Thoracic aorta (tissue), 2 donors: ENCODE results near the gene PHGDH. TPM values are rescaled to one million over a fixed set of nuclear protein-coding genes. Genes with fewer than 3 reads are reported as not detected.

Source experiments
- ATAC-seq: fragments of 150-250 bp; one replicate; pipeline ENCODE4 v1.8.0; 2017; ENCODE audit warnings: low read depth; ENCODE audit not compliant: insufficient number of reproducible peaks, low FRiP score
- DNase-seq: peaks from one replicate; pipeline ENCODE4 v3.0.0-alpha.2; 2020; ENCODE audit warnings: low spot score
- H3K27ac ChIP-seq, 2 donors: fragments of 200-600 bp; sonication (generic); 1 replicate in 1 of 2; 2 replicates in 1 of 2; pipeline ENCODE4 v1.5.1; 2016; ENCODE audit warnings: mild to moderate bottlenecking in 2 of 2, moderate library complexity in 2 of 2
- H3K27me3 ChIP-seq: fragments of 200-600 bp; sonication (generic); replicated peaks from 2 replicates; pipeline ENCODE4 v1.6.0; 2016; ENCODE audit warnings: mild to moderate bottlenecking; ENCODE audit not compliant: insufficient read depth
- H3K36me3 ChIP-seq: fragments of 200-600 bp; sonication (generic); one replicate; pipeline ENCODE4 v1.5.1; 2016
- H3K4me1 ChIP-seq, 2 donors: fragments of 200-600 bp; sonication (generic); 1 replicate in 1 of 2; 2 replicates in 1 of 2; pipeline versions ENCODE4 v1.5.1 to v1.6.0; 2016; ENCODE audit warnings: low read depth in 2 of 2, mild to moderate bottlenecking in 1 of 2; ENCODE audit not compliant: control insufficient read depth in 1 of 2
- H3K4me3 ChIP-seq: fragments of 200-600 bp; sonication (generic); 2 replicates; pipeline ENCODE4 v1.5.1; 2016; ENCODE audit warnings: mild to moderate bottlenecking
- H3K9me3 ChIP-seq: fragments of 200-600 bp; sonication (generic); 2 replicates; pipeline ENCODE4 v1.5.1; 2016
- CTCF ChIP-seq: fragments of 200-600 bp; sonication (generic); IDR thresholded peaks from one replicate; pipeline ENCODE4 v1.5.1; 2019; ENCODE audit warnings: antibody characterized with exemption
- total RNA-seq, 2 donors: library from RNA; depleted of rRNA; stranded (reverse); fragments of >200 nt; gene quantifications; one replicate each; pipeline versions ENCODE4 v1.1.0 to v1.2.3, GENCODE V29; 2016

Gene PHGDH
- total RNA-seq, 2 donors from 2014 or later, result 25.7 to 44.9 TPM

DNA sequence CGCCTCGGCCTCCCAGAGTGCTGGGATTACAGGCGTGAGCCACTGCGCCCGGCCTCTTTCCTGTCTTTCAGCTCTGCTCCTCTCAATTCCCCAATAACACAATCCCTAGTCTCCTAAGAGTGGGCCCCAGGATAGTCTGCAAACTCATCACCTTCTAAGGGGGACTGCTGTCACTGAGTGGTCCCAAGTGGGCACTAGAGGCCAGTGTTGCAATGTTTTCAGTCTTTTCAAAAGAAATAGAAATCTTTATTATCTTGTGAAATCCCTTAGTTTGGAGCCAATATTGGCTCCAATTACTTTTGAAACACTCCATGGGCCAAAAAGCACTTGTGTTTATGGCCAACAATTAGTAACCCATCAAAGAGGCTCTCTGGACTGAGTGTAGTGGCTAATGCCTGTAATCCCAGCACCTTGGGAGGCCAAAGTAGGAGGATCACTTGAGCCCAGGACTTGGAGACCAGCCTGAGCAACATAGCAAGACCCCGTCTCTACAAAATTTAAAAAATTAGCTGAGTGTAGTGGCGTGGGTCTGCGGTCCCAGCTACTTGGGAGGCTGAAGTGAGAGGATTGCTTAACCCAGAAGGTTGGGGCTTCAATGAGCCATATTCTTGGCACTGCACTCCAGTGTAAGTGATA lies 35.0 kb upstream of the PHGDH start:
- Histone ChIP-seq H3K4me3 (no peak overlapping the region), H3K27ac (no peak overlapping the region), H3K27me3 (no peaks in the 10 kb centered on the region), H3K9me3 (no peaks in the 10 kb centered on the region), H3K4me1 (peaks cover 3 to 4% of the 10 kb centered on the region in 2 donors), H3K36me3 (no peaks in the 10 kb centered on the region)
- ATAC-seq (no peak), DNase-seq (no peak)
- no peak for TF ChIP-seq CTCF

- Histone ChIP-seq H3K36me3 (no peaks in the 10 kb centered on the region), H3K27me3 (no peaks in the 10 kb centered on the region), H3K4me3 (no peak overlapping the region), H3K27ac (no peak overlapping the region), H3K4me1 (peaks cover 3 to 4% of the 10 kb centered on the region in 2 donors), H3K9me3 (no peaks in the 10 kb centered on the region)
- DNase-seq (no peak), ATAC-seq (no peak)
- no peak for TF ChIP-seq CTCF
Measured at GRCh38 chr1:119679223-119679622, 32.5 kb upstream of the PHGDH start.

- ATAC-seq (no peak), DNase-seq (no peak)
- H3K4me3 ChIP-seq, result no peak overlapping the region
- no peaks in the 10 kb centered on the region for H3K27me3 ChIP-seq
- no peaks in the 10 kb centered on the region for H3K9me3 ChIP-seq
- H3K4me1 ChIP-seq, result peaks cover 1 to 4% of the 10 kb centered on the region in 2 donors
- no peak overlapping the region for H3K27ac ChIP-seq
- no peaks in the 10 kb centered on the region for H3K36me3 ChIP-seq
- TF ChIP-seq CTCF, result no peak
Measured at GRCh38 chr1:119680193-119680592, 31.5 kb upstream of the PHGDH start.

GRCh38 chr1:119680723-119681122 lies 31.0 kb upstream of the PHGDH start:
- no peak for TF ChIP-seq CTCF
- Histone ChIP-seq H3K27ac (no peak overlapping the region), H3K9me3 (no peaks in the 10 kb centered on the region), H3K4me3 (no peak overlapping the region), H3K4me1 (peaks cover 0 to 4% of the 10 kb centered on the region in 2 donors), H3K36me3 (no peaks in the 10 kb centered on the region), H3K27me3 (no peaks in the 10 kb centered on the region)
- ATAC-seq, result no peak
- no peak for DNase-seq

DNA sequence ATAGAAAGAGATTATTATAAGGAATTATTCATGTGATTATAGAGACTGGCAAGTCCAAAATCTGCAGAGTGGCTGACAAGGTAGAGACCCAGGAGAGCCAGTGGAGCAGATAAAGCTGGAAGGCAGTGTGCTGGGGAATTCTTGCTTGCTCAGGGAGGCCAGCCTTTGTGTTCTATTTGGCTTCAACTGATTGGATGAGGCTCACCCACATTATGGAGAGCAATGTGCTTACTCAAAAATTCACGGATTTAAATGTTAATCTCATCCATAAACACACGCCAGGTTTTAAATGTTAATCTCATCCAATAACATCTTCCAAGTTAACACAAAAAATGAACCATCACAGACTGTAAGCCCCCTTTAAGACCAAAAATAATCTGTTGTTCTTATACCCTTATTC lies 30.2 kb upstream of the PHGDH start:
- Histone ChIP-seq H3K9me3 (no peaks in the 10 kb centered on the region), H3K36me3 (no peaks in the 10 kb centered on the region), H3K4me1 (no peaks in the 10 kb centered on the region), H3K27ac (no peak overlapping the region), H3K27me3 (no peaks in the 10 kb centered on the region), H3K4me3 (no peak overlapping the region)
- ATAC-seq (no peak), DNase-seq (no peak)
- TF ChIP-seq CTCF, result no peak
